Sigmoid colon (tissue), 4 donors: ENCODE measurements around the gene SORCS2.

Experiments
- EP300 ChIP-seq, 4 donors: sonication (generic); formaldehyde crosslinking; IDR thresholded peaks; one replicate each; pipeline ENCODE4 v1.6.1; 2017; ENCODE audit warnings: antibody characterized with exemption in 4 of 4
- POLR2A ChIP-seq, 2 donors: fragments of 450-650 bp; IDR thresholded peaks; one replicate each; pipeline ENCODE4 v1.6.1; 2016; ENCODE audit warnings: antibody characterized with exemption in 2 of 2, mild to moderate bottlenecking in 2 of 2, moderate library complexity in 2 of 2
- POLR2AphosphoS5 ChIP-seq, 4 donors: sonication (generic); formaldehyde crosslinking; IDR thresholded peaks; one replicate each; pipeline ENCODE4 v1.6.1; 2017; ENCODE audit warnings: antibody characterized with exemption in 4 of 4
- TF ChIP-seq, protein P1 (sequence below), 4 experiments: fragments of 450-650 bp in 3 of 4; fragments of 200-600 bp in 1 of 4; IDR thresholded peaks; one replicate each; pipeline ENCODE4 v1.5.1; 2016 to 2019; ENCODE audit warnings: antibody characterized with exemption in 4 of 4, mild to moderate bottlenecking in 3 of 4, moderate library complexity in 2 of 4

DNA sequence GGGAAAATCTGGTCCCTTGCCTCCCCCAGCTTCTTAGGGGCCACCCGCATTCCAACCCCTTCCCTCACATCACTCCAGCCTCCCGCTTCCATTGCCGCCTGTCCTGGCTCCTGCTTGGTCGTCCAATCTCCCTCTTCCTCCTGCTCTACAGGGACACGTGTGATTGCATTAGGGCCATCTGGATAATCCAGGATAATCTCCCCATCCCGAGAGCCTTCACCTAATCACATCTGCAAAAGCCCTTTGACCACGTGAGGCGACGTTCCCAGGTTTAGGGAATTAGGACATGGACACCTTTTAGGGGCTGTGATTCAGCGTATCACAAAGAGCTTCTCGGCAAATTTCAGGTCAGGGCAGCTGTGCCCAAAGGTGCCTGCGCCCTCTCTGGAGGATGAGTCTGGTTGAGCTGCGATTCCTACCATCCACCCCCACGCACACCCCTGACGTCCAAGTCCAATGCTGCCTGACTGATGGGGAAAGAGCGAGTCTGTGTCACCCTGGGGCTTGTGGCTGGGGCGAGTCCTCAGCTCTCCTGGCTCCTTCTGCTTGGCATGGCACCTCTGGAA, 137.8 kb downstream of the SORCS2 start:
- TF ChIP-seq, protein P1, sequence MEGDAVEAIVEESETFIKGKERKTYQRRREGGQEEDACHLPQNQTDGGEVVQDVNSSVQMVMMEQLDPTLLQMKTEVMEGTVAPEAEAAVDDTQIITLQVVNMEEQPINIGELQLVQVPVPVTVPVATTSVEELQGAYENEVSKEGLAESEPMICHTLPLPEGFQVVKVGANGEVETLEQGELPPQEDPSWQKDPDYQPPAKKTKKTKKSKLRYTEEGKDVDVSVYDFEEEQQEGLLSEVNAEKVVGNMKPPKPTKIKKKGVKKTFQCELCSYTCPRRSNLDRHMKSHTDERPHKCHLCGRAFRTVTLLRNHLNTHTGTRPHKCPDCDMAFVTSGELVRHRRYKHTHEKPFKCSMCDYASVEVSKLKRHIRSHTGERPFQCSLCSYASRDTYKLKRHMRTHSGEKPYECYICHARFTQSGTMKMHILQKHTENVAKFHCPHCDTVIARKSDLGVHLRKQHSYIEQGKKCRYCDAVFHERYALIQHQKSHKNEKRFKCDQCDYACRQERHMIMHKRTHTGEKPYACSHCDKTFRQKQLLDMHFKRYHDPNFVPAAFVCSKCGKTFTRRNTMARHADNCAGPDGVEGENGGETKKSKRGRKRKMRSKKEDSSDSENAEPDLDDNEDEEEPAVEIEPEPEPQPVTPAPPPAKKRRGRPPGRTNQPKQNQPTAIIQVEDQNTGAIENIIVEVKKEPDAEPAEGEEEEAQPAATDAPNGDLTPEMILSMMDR (IDR thresholded peaks at IDR 0.05) = no peak
- no peak for TF ChIP-seq EP300 (IDR thresholded peaks at IDR 0.05)
- no peak for TF ChIP-seq POLR2AphosphoS5 (IDR thresholded peaks at IDR 0.05)
- TF ChIP-seq POLR2A (IDR thresholded peaks at IDR 0.05) = no peak
